ENCODE measurements around the gene VPS11. TPM values are rescaled to one million over a fixed set of nuclear protein-coding genes. Genes with fewer than 3 reads are reported as not detected.

VPS11 gene
- total RNA-seq, 1 donor from 2014 or later, result 32.6 TPM

- Mint-ChIP-seq H3K4me1 (peaks cover 14% of the 10 kb centered on the region), H3K9me3 (no peaks in the 10 kb centered on the region), H3K27me3 (ENCODE audit: low read depth) (no peaks in the 10 kb centered on the region), H3K4me3 (peak overlapping the region; percentile 95), H3K27ac (peak overlapping the region; percentile 98), H3K36me3 (peaks cover 14% of the 10 kb centered on the region)
- TF ChIP-seq, protein P1, sequence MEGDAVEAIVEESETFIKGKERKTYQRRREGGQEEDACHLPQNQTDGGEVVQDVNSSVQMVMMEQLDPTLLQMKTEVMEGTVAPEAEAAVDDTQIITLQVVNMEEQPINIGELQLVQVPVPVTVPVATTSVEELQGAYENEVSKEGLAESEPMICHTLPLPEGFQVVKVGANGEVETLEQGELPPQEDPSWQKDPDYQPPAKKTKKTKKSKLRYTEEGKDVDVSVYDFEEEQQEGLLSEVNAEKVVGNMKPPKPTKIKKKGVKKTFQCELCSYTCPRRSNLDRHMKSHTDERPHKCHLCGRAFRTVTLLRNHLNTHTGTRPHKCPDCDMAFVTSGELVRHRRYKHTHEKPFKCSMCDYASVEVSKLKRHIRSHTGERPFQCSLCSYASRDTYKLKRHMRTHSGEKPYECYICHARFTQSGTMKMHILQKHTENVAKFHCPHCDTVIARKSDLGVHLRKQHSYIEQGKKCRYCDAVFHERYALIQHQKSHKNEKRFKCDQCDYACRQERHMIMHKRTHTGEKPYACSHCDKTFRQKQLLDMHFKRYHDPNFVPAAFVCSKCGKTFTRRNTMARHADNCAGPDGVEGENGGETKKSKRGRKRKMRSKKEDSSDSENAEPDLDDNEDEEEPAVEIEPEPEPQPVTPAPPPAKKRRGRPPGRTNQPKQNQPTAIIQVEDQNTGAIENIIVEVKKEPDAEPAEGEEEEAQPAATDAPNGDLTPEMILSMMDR (IDR thresholded peaks at IDR 0.05; ENCODE audit: unreplicated experiment), result no peak
- no peak for DNase-seq (ENCODE audit: low spot score in 2 of 2, unreplicated experiment in 2 of 2)
Measured at GRCh38 chr11:119085437-119085847, 17.8 kb downstream of the VPS11 start.

DNA sequence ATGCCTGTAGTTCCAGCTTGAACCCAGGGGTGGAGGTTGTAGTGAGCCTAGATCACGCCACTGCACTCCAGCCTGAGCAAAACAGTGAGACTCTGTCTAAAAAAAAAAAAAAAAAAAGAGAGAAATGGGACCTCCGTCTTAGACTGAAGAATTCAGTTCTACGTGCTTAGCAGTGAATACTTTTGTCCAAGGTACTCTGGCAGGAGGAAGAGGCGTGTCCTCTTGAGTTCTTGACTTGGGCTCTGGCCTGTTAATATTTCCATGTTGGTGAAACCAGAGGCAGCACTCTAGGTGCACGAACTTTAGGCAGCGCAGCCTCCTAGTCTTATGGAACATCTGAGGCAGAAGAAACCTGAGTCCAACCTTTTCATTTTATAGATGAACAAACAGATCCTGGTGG, 19.5 kb downstream of the VPS11 start:
- TF ChIP-seq, protein P1 (IDR thresholded peaks at IDR 0.05; ENCODE audit: unreplicated experiment), result no peak
- no peak for DNase-seq (ENCODE audit: low spot score in 2 of 2, unreplicated experiment in 2 of 2)
- Mint-ChIP-seq H3K36me3 (peaks cover 3% of the 10 kb centered on the region), H3K27me3 (ENCODE audit: low read depth) (no peaks in the 10 kb centered on the region), H3K4me1 (peaks cover 19% of the 10 kb centered on the region), H3K27ac (peak overlapping the region; percentile 30), H3K4me3 (peak overlapping the region; percentile 46), H3K9me3 (no peaks in the 10 kb centered on the region)

DNA sequence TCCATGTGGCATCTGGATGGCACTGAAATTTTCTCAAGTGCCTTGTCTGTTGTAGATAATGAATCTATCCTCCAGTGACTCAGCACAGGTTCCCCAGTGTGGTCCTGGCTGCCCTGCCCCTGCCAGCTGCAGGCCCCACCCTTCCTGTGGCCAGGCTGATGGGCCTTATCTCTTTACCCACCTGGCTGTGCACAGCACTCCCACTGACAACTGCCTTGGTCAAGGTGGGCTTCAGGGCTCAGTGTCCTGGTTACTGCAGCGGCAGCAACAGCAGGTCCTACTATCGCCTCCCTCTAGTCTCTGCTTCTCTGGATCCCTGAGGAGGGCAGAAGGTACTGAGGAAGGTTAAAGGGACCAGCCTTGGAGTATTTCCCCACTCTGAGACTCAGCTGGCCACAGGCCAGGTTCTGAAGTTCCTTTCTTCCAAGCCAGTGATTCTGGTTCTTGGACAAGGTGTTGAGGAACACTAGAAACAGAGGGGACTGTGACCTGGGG, 20.2 kb downstream of the VPS11 start:
- peaks cover 26% of the 10 kb centered on the region for H3K4me1 Mint-ChIP-seq
- H3K27ac Mint-ChIP-seq, result no peak overlapping the region
- H3K27me3 Mint-ChIP-seq (ENCODE audit: low read depth), result no peaks in the 10 kb centered on the region
- TF ChIP-seq, protein P1 (IDR thresholded peaks at IDR 0.05; ENCODE audit: unreplicated experiment), result no peak
- no peak for DNase-seq (ENCODE audit: low spot score in 2 of 2, unreplicated experiment in 2 of 2)
- no peak overlapping the region for H3K4me3 Mint-ChIP-seq
- H3K9me3 Mint-ChIP-seq, result no peaks in the 10 kb centered on the region
- H3K36me3 Mint-ChIP-seq, result no peaks in the 10 kb centered on the region

DNA sequence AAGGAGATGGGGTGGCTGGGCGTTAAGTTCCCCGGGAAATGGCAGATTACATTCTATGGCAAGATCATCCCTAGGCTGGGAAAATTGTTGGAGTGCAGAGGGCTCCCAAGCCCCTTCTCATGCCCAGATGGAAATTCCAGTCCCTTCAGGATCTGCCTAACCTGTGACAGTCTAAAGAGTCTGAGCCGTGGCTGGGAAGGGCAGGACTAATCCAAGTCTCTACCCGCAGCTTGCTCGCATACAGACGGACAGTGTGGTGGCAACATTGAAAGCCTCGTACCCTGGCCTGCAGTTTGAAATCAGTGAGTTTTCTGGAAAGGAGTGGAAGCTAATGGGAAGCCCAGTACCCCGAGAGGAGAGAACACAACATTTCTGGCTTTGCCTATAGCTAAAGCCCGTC, 20.8 kb downstream of the VPS11 start:
- no peak overlapping the region for H3K4me3 Mint-ChIP-seq
- peaks cover 31% of the 10 kb centered on the region for H3K4me1 Mint-ChIP-seq
- no peak for DNase-seq (ENCODE audit: low spot score in 2 of 2, unreplicated experiment in 2 of 2)
- H3K9me3 Mint-ChIP-seq, result no peaks in the 10 kb centered on the region
- TF ChIP-seq, protein P1 (IDR thresholded peaks at IDR 0.05; ENCODE audit: unreplicated experiment), result no peak
- no peaks in the 10 kb centered on the region for H3K36me3 Mint-ChIP-seq
- no peaks in the 10 kb centered on the region for H3K27me3 Mint-ChIP-seq (ENCODE audit: low read depth)
- no peak overlapping the region for H3K27ac Mint-ChIP-seq

DNA sequence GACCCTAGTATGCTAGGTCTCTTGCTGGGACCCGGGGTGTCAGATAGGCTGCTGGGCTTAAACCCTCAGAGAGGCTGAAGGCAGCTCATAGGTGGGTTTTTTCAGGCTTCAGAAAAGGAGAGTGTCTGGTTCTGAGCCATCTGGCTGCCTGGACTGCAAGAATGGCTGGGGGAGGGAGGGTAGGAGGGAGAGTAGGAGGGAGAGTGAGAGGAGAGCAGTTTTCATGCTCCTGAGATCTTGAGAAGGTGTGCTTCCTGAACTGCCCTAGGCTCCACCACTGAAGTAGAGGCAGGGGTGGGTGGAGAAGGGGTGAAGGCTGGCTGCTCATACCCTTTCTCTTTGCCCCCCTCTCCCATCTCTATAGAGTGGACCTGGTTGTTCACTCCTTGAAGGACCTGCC, 21.7 kb downstream of the VPS11 start:
- no peak overlapping the region for H3K4me3 Mint-ChIP-seq
- TF ChIP-seq, protein P1 (IDR thresholded peaks at IDR 0.05; ENCODE audit: unreplicated experiment), result no peak
- no peak overlapping the region for H3K27ac Mint-ChIP-seq
- H3K36me3 Mint-ChIP-seq, result no peaks in the 10 kb centered on the region
- no peaks in the 10 kb centered on the region for H3K27me3 Mint-ChIP-seq (ENCODE audit: low read depth)
- no peaks in the 10 kb centered on the region for H3K9me3 Mint-ChIP-seq
- no peak for DNase-seq (ENCODE audit: low spot score in 2 of 2, unreplicated experiment in 2 of 2)
- H3K4me1 Mint-ChIP-seq, result peaks cover 38% of the 10 kb centered on the region

- H3K27me3 Mint-ChIP-seq (ENCODE audit: low read depth), result no peaks in the 10 kb centered on the region
- TF ChIP-seq, protein P1 (IDR thresholded peaks at IDR 0.05; ENCODE audit: unreplicated experiment), result no peak
- DNase-seq (ENCODE audit: low spot score in 2 of 2, unreplicated experiment in 2 of 2), result no peak
- no peaks in the 10 kb centered on the region for H3K9me3 Mint-ChIP-seq
- H3K4me3 Mint-ChIP-seq, result no peak overlapping the region
- H3K4me1 Mint-ChIP-seq, result peaks cover 33% of the 10 kb centered on the region
- peak overlapping the region; percentile 18 for H3K27ac Mint-ChIP-seq
- H3K36me3 Mint-ChIP-seq, result no peaks in the 10 kb centered on the region
Measured at GRCh38 chr11:119091178-119091577, 23.6 kb downstream of the VPS11 start.

All from mesothelial cell of epicardium (in vitro differentiated cells).